Measurements from ENCODE around the gene SEMA6D.

Gene SEMA6D, protein sequence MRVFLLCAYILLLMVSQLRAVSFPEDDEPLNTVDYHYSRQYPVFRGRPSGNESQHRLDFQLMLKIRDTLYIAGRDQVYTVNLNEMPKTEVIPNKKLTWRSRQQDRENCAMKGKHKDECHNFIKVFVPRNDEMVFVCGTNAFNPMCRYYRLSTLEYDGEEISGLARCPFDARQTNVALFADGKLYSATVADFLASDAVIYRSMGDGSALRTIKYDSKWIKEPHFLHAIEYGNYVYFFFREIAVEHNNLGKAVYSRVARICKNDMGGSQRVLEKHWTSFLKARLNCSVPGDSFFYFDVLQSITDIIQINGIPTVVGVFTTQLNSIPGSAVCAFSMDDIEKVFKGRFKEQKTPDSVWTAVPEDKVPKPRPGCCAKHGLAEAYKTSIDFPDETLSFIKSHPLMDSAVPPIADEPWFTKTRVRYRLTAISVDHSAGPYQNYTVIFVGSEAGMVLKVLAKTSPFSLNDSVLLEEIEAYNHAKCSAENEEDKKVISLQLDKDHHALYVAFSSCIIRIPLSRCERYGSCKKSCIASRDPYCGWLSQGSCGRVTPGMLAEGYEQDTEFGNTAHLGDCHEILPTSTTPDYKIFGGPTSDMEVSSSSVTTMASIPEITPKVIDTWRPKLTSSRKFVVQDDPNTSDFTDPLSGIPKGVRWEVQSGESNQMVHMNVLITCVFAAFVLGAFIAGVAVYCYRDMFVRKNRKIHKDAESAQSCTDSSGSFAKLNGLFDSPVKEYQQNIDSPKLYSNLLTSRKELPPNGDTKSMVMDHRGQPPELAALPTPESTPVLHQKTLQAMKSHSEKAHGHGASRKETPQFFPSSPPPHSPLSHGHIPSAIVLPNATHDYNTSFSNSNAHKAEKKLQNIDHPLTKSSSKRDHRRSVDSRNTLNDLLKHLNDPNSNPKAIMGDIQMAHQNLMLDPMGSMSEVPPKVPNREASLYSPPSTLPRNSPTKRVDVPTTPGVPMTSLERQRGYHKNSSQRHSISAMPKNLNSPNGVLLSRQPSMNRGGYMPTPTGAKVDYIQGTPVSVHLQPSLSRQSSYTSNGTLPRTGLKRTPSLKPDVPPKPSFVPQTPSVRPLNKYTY

DNA sequence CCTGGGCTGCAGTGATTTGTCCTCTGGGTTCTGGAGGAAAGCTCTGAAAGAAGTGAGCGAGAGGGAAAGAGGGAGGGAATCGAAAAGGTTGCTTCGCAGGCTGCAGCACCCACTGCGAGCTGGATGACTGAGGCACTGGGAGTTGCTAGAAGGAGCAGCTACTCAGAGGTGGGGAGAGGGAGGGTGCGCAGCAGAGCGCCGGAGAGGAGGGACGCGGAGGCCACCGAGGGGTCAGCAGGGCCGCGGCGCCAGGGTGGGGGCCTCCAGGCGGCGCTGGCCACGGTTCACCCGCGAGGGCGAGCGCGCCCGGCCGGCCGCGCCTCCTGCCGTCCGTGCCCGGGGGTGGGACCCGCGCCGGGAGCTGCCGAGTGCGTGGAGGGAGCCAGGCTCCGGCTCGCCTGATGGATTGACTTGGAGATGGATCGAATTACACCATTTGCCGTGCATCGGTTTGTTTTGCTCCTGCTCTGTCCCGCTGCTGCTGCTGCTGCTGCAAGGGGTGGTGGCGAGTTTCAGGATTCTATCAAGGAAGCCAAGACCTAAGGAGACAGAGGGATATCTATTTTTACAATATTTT lies at the start of gene SEMA6D:
TSS of gene SEMA6D (plus strand) at position 470 of the 577 bp plus-strand sequence. CDS start 42,294 bp downstream, outside the sequence.
- DNase-seq, result no peak

DNA sequence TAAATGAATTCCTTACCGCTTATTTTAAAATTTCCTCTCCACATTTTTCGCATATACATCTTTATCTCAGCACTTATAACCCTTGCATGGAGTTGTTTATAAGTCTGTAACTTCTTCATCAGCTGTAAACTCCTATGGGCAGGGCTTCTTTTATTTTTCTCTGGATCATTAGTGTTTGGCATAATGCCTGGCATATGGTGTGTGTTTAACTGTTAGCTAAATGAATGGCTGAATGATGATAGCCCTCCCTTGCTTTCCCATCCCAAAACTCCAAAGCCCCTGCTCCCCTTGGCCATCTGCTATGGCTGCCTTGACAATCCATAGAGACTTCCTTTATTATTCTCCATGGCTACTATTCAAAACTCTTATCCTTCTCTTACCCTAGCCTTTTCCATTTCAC lies 48.1 kb upstream of the SEMA6D start:
- DNase-seq, result no peak

DNA sequence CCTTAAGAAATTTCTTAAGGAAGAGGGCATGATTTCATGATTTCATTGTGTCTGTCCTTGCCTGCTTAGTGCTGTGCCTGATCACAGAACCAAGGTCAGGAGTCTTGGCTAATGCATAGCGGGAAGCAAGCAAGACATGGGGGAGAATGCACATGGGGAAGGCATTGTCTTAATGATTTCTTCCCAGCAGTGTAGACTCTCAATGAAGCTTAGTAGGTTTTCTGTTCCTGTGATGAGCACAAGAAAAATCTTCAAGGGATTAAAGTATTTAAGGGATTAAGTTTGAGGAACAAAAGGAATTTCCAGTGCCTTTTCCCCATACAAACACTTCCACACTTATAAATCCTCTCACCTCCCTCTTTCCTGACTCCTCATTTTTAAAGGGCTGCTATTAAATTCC lies 46.9 kb upstream of the SEMA6D start:
- DNase-seq, result no peak

DNA sequence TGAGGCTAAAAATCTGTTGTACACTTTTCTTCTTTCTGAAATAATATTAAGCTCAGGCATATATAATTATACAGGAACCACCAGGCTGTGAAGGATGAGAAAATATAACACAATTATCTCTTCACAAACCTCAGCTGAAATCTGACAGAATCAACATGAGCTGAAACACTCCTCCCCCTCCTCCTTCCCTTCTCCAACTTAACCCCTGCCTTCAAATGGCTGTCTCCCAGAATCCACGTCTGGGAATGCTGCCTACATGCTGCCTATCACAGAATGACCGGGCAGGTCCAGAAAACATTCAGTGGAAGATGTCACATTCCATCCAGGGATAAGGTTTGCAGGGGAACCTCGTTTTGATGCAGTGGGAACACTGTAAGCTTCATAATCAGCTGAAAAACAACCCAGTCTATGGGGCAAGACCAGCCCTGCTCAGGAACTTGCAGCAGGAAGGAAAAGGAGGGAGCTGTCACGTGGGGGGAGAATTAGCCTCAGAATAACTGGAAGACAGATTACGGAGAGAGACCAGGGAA lies 44.0 kb upstream of the SEMA6D start:
- no peak for DNase-seq

DNA sequence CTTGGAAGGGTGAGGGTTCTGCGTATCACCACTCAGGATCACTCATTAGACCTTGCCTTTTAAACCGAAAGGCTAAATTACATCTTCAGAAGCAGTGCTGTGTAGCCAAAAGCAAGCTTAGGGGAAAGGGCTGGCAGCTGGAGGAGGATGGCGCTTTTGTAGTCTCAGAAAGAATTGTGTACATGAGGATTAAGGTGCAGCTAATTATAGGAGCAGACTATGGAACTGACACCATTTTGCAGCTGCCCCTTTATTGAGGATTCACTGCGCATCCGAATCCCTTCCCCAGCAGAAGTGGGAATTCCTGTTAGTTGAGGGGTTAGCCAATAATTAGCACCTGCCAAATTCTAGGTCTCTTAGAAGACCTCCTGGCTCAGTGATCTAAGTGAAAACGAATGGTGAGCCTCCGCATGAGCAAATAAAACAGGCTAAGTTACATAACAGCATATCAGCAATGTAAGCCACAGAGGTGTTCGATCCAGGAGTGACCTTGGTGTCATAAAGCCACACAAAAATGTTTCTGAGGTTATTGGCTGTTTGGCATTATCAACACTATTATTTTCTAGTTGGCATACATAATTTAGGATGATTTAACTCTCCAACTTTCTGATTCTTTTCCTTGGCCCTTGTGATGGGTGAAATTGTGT lies 42.6 kb upstream of the SEMA6D start:
- DNase-seq, result no peak

DNA sequence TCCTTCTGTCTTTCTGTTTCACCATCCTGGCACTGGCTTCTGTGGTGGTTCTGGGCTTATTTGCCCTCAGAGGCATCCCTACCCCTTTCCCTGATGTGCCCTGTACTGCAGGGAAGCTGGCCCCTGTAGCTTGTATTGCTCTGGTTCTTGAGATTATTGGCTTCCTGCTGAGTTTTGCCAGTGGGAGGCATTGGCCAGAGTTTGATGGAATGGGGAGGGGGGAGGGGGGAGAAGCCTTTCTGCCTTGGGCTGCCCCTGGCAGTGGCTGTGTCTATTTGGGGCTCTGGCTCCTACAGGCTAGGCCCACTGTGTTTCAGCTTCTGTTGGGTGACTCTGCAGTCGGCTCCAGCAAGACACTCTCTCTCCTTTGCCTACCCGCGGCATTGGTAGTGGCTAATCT lies 41.6 kb upstream of the SEMA6D start:
- no peak for DNase-seq

DNA sequence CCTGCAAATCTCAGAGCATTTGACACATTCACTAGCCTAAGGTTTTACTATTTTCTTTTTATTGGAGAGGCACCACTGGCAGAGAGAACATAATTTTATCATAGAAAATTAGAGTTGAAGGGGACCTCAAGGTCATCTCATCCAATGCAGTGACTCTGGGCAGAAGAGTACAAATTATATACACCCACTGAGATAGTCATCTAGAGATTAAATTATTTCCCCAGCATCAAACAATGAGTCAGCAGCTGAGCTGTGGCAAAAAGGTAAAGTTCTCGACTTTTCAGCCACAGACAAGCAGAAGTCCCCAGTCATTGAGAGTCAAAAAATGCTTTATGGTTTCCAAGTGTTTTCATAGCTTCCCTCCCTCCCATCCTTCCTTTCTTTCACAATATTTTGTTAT lies 39.3 kb upstream of the SEMA6D start:
- DNase-seq, result no peak

DNA sequence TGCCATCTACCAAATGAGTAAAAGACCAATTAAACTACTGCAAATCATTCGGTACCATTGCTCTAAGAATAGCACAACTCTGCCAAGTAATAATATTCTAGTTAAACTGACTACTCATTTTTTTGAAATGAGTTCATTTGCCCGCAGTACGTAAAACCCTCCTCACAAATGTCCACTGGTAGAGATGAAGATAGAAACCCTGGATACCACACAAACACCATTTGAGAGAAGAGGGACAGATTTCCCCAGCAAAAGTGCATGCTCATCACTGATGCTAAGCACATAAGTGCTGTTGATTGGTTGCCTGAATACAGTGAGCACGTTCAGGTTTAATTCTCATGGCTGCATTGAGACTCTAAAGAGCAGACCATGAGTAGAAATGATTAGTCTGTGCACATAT lies 34.6 kb upstream of the SEMA6D start:
- DNase-seq, result no peak

DNA sequence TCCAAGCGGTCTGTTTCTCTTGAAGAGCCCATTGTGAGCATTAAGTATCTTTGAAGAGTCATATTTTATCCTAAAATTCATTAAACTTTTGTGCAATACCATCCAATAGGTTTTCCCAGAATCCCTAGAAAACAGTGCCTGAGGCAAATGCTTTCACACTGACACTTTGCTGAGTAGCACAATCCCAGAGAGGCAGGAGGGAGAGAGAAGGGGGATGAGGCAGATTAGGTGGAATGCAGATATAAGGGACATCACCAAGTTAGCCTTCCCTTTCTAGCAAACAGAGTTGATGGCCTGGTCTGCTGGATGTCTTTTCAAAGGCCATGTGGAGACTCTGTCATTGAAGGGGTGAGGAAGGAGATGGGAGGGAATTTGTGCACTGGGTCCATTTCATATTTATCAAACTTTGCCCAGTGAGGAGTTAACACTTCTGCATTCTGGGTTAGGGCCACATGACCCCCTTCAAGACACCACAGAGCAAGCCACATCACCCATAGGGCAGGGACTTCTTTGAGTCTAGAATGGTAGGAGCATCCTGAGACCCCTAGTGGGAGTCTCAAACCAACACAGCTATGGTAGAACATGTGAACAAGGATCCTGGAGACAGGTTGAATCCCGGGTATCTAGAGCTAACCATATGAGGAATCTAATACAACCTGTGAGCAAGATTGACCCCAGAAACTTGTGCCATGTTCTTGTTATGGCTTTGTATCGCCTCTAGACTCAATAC lies 32.0 kb upstream of the SEMA6D start:
- no peak for DNase-seq

DNA sequence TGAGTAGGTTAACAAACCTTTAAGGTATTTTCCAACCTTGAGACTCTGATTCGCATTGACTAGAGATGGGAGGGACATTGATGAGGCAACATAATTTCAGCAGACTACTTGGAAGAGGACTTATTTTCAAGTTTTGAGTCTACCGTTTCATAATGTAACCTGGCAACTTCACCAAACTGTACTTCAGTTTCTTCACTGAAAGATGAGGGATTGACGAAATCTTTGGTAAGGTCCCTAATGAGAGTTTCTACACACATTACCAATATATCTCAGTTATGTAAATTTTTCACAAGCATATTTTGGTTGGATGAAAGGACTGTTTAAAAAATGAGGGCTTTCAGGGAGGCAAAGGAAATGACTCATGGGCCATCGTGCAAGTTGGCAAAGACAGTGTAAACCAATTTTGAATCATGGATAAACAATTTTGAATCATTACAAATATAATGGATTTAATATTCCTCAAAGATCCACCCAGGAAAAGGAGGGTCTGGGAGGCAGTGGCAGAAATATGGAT lies 28.7 kb upstream of the SEMA6D start:
- DNase-seq, result no peak

DNA sequence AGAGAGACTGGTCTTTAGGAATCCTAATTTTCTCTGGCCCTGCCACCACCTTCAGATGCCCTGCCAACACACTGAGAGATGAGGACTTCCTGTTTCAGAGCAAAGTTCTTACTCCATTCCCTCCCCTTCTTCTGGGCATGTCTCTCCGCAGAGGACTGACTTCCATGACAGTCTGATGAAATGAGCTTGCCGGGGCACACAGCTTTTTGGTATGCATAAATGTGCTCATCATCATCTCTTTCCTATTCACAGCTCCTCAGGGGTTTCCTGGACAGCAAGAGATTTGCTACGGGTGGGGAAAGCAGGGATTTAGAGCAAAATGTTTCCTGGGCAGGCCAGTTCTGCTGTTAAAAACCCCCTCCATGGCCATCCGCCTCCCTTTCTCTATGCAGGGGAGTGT lies 27.6 kb upstream of the SEMA6D start:
- DNase-seq, result no peak

DNA sequence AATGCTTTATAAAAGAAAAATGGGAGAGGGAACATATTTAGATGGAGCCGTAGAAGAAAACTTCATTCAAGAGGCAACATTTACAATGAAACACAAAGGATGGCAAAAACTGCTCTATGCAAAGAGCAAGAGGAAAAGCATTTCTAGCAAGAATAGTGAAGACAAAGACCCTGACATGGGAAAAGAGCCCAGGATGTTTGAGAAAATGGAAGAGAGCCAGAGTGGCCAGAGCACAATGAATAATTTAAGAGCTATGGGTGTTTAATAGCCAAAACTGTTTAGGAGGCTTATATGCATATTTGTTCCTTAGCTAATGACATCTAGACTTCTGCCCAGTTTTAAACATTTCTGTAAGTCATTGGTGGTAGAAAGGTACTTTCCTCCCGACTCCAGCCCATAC lies 25.4 kb upstream of the SEMA6D start:
- DNase-seq, result no peak

DNA sequence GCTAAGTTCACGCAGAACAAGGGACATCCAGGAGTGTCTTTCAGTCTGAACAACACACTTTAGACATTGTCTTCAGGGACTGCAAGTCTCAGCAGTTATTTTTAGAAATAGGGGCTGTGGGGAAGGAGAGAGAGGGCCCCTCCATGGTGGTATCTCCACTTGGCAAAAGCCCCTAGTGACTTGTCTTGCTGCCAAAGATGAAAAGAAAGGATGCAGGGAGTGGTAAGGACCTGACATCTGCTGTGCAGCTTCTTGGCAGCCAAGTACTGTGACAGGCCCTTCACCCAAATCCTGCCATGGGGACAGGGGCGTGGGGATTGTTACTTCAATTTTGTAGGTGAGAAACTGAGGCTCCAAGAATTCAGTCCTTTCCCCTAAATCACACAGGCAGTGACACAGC lies 21.0 kb upstream of the SEMA6D start:
- no peak for DNase-seq

DNA sequence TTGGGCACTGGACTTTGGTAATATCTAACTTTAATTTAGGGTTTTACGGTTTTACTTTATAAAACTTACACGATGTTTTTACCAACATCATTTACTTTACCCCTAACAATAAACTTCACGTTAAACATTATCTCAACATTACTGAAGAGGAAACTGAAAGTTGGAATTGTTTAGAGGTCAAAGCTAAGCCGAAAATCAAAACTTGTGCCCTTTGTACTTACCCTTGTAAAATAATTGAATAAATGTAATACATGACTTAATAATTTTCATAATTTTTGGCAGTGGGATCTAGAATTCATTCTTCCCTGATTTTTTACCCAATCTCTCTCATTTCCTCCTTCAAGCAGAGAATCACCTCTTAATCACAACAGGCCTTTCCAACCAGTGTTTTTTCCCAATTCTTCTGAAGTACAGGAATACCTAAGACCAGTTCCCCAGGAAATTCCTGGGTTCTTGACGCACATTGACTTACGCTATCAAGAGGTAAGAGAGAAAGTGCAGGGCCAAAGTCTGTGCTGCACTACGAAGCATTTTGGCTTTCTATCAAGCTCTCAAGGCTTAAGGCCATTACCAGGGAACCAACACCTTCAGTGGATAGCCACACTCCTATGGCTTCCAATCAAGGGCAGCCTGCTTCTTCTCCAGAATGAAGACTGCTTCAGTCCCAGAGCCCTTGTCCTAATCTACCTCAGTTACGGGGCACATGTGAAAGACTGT lies 11.9 kb upstream of the SEMA6D start:
- DNase-seq, result no peak

DNA sequence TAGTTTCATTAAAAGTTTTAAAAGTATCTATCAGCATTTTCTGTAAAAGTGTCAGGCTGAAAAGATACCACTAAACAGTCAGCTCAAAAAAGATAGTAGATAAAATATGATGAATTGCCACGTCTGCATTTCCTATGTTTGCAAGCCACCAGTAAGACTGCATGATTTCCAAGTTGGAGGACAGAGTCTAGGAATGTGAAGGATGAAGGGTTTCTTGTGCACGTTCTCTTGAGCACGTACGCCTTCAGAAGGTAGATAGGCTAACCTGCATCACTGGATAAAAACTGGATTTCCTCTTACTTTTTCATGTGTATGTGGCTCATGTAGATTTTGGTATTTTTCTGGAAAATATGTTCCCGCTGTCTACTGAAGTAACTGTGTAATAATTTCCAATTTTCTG lies 9.9 kb upstream of the SEMA6D start:
- DNase-seq, result no peak

DNA sequence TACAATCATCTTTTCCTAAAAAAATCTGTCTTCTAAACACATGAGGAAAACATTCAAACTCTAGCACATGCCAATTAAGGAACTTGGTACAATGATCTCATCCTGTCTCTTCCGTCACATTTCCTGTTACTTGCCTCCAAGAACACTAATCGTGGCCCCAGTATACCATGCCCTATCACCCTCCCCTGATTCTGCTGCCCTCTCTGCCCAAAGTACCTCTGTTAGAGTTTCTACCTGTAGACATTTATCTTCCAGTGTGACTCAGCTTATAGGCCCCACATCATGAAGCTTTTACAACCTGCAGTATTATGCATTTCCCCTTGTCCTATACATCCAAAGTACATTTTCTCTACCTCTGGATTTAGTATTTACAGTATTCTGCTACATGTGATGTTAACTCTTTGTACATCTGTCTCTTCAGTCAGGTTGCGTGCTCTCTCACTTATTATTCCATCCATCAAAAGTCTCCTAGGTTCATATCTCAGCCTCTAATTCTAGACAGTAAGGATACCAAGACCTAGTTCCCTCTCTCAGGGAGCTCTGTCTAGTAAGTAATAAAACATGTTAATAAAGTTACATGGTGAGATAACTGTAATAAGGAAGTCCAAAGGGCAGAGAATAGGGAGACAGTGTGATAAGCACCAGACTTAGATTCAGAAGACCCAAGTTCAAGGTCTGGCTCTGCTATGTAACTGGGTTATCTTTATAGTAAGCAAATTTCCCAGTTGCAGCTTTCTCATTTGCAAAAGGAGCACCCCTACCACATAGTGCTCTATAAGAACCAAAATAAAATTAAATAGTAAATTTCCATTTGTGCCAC lies 8.9 kb upstream of the SEMA6D start:
- no peak for DNase-seq

DNA sequence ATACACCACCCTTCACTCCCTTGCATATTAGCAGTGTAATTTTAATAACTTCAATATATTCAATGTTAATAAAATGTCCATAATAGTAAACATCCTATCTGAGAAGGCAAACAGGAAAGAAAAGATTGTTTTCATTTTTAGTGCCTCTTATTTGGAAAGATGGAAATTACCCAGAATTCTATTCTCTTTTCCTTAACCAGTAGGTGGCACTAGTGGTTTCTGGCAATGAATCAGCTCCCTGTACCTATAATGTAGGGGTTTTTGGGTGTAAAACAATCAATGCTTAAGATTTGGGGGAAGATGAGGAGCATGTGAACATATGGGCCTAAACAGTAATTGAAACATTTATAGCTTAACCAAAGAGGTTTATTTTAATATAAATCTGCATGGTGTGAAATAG lies 5.7 kb upstream of the SEMA6D start:
- no peak for DNase-seq

DNA sequence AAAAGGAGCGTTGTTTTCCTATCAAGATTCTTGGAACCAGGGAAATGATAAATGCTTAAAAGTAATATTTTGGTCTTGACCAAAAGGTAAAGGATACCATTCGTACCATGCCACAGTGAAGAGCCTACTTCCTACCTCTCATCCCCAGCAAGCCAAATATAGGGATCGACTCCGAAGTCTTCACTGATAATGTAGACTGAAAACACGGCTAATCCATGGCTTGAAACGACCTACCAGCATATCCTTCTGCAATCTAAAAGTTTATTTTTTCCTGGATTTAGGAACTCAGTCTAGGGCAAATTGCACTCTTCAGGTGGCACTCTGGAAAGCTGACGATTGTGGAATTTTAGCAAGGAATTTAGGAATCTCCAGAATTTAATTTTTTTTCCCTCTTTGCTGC lies 1.9 kb upstream of the SEMA6D start:
- DNase-seq, result no peak

DNA sequence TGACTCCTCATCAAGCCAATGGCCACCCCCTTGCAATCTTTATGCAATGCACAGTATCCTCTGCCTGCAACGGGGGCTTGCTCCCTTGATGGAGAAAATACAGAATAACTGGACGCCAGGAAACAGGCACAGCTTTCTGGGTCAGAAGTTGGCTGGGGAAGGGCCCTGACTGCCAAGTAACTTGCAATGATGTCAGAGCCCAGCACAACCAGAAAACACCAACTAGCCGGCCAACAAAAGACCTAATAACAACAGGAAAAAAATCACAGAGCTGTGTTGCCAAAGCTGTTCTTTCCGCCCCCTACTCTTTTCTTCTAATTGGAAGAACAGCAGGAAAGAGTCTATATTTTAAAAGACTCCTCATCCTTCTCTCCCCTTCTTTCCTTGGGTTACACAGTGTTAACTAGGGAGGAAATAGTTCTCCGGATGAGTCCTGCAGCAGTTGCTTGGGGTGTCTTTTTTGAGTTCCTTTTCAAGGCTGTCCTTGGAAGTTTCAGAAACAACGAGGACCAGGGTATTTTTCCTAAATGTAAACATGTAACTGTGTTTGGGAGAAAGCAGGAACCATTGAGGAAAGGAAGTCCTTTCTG lies 1.4 kb upstream of the SEMA6D start:
- no peak for DNase-seq

DNA sequence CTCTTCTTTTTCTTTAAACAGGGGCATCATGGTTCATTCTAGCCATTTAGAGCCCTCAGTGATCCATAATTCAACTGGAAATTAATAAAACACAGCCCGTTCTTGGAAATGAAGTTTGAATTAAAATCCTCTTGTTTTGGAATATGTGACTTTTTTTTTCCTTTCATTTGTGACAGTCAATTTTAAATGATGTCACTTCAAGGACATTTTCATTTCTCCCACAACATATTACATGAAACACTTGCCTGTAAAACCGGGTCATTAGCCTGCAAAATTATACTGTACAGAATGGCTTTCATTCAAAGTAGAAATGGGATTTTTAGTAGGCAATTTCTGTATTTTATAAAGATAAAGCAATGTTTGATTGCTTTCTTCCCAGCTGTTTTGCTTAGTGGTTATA lies 789 bp upstream of the SEMA6D start:
- DNase-seq, result no peak
